IPS-18a (cell line): ENCODE measurements around the gene ANO6.
"Not testable (repeated sequence)": the region's sequence is repeated elsewhere in the genome, so short reads cannot be mapped to it uniquely, and the experiment has no call there.

Experiments used
- H3K27ac ChIP-seq: one replicate; pipeline ENCODE4 v1.5.1; 2013; ENCODE audit warnings: low read length
- H3K27me3 ChIP-seq: one replicate; pipeline ENCODE4 v1.6.1; 2013; ENCODE audit warnings: mild to moderate bottlenecking, low read length; ENCODE audit not compliant: control insufficient read depth, insufficient read depth
- H3K36me3 ChIP-seq: one replicate; pipeline ENCODE4 v1.6.1; 2013; ENCODE audit warnings: low read depth, low read length; ENCODE audit not compliant: control insufficient read depth
- H3K4me1 ChIP-seq: one replicate; pipeline ENCODE4 v1.6.1; 2013; ENCODE audit warnings: low read depth, low read length; ENCODE audit not compliant: control insufficient read depth
- H3K4me3 ChIP-seq: one replicate; pipeline ENCODE4 v1.5.1; 2013; ENCODE audit warnings: low read length
- H3K9ac ChIP-seq: one replicate; pipeline ENCODE4 v1.6.1; 2013; ENCODE audit warnings: mild to moderate bottlenecking, low read length, moderate library complexity
- H3K9me3 ChIP-seq: one replicate; pipeline ENCODE4 v1.6.1; 2013; ENCODE audit warnings: low read depth, low read length; ENCODE audit not compliant: control insufficient read depth

ANO6 gene

DNA sequence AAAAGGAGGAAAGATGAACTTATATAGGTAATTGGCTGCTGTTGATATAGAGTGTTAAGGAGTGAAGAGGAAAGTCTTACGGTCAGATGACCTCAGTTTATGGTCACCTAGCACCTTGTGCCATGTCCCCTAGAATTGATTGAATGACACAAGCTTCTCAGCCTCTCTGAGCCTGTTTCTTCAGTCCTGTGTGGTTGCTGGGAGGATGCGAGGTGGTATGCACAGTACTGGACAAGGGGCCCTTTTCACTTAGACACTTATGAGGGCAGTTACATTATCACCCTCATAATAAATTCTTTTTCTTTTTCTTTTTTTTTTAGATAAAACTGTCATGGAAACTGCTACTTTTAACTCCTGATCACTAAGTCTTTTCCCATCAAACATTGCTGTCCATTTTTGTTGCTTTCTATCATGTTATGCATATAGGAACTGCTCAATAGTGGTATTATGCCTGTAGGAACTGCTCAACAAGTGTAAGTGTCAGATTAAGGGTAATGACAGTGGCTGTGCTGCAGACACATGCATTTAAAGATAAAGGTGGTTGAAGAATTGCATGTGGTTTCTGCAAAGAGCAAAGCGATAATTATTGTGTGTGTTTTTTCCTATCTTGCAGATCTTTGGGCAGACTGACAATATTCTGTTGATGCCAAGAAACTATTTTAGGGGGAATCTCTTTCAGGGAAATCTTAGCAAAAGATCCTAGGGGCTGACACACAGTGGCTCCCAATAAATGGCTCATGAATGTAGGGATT lies 11.6 kb downstream of the ANO6 start:
- Histone ChIP-seq H3K27ac (no peak overlapping the region), H3K27me3 (no peaks in the 10 kb centered on the region), H3K4me1 (peaks cover 14% of the 10 kb centered on the region), H3K9ac (no peak overlapping the region), H3K9me3 (no peaks in the 10 kb centered on the region), H3K4me3 (no peak overlapping the region), H3K36me3 (no peaks in the 10 kb centered on the region)

DNA sequence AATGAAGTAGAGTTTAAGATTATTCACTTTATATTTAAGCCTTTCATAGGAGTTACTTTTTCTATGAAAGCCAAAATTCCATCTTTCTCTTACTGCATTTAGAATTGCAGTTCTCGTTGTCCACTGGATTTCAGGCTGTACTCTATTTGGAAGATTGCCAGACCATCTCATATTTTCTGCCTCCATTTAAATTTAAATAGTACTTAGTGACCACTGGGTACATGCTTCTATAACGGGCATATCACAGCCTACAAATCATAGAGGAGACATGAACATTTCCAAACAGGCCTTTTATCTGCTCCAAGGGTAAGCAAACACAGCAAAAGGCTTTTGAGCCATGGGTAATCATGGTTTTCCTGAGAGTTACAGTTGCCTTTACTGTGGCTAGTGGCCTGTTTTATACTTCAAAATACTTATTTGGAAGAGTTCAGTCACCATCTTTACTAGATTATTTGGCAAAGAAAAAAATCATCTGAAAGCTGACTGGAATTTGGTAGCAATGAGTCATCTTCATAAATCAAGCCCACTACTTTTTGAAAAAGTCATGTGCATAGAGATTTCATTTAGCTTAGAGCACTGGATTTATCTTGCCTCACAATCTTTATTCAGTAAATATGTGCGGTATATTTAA lies 15.7 kb downstream of the ANO6 start:
- Histone ChIP-seq H3K27me3 (no peaks in the 10 kb centered on the region), H3K9me3 (no peaks in the 10 kb centered on the region), H3K36me3 (no peaks in the 10 kb centered on the region), H3K9ac (no peak overlapping the region), H3K27ac (peak overlapping the region; percentile 44), H3K4me1 (peaks cover 46% of the 10 kb centered on the region), H3K4me3 (peak overlapping the region; percentile 36)

DNA sequence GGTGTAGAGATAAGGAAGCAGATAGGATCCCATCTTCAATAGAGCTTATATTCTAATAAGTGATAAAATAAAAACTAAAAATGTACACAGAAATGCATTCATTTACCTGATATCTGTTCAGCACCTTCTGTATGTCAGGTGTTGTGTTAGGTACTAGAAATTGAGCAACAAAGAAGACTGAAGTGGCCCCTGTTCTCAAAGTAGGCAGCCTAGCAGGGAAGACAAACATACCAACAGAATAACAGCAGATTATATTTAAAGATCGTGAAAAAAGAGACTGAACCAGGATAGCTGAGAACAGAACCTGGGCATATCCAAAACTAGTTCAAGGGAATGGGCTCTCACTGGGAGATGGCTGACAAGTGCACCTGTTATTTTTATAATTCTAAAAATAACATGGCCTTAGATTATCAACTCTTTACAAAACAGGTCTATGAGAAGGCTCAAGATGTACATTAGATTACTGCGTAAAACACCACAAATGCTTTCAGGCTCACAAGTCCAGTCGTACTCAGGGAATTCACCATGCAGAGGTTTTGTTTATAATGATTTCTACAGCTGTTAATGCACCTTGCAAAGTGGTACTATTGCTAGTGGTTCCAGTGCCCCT lies 16.4 kb downstream of the ANO6 start:
- Histone ChIP-seq H3K36me3 (no peaks in the 10 kb centered on the region), H3K27me3 (no peaks in the 10 kb centered on the region), H3K9ac (no peak overlapping the region), H3K9me3 (no peaks in the 10 kb centered on the region), H3K4me1 (peaks cover 46% of the 10 kb centered on the region), H3K27ac (peak overlapping the region; percentile 44), H3K4me3 (peak overlapping the region; percentile 36)

DNA sequence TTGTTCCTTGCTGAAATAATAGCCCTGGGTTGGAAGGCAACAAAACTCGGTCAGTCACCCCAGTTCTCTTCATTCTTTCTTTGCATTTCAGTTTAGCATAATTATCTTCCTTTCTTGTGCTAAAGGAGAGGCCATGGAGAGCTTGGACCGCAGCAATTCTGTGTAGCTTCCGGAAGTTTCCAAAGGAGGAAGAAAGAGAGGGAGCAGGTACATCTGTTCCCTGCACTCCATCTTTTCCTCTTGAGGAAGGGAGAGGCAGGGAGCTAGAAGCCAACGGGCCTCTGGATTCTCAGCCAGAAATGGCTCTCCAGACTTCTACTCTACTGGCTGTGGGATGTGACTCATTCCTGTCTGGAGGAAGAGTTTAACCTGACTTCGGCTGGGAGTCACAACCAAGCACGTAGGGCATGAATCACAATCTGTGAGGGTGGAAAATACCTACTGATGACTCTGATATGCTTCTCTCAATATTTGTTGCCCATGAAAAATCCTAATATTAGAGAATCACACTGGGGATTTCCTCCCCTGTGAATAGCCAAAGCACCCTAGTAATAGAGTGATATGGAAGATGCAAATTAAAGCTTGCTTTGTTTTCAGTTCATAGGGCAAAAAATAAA lies 17.0 kb downstream of the ANO6 start:
- H3K4me3 ChIP-seq: peak overlapping the region; percentile 36
- peak overlapping the region; percentile 80 for H3K27ac ChIP-seq
- H3K4me1 ChIP-seq: peaks cover 46% of the 10 kb centered on the region
- H3K9ac ChIP-seq: no peak overlapping the region
- H3K27me3 ChIP-seq: no peaks in the 10 kb centered on the region
- H3K9me3 ChIP-seq: no peaks in the 10 kb centered on the region
- no peaks in the 10 kb centered on the region for H3K36me3 ChIP-seq

DNA sequence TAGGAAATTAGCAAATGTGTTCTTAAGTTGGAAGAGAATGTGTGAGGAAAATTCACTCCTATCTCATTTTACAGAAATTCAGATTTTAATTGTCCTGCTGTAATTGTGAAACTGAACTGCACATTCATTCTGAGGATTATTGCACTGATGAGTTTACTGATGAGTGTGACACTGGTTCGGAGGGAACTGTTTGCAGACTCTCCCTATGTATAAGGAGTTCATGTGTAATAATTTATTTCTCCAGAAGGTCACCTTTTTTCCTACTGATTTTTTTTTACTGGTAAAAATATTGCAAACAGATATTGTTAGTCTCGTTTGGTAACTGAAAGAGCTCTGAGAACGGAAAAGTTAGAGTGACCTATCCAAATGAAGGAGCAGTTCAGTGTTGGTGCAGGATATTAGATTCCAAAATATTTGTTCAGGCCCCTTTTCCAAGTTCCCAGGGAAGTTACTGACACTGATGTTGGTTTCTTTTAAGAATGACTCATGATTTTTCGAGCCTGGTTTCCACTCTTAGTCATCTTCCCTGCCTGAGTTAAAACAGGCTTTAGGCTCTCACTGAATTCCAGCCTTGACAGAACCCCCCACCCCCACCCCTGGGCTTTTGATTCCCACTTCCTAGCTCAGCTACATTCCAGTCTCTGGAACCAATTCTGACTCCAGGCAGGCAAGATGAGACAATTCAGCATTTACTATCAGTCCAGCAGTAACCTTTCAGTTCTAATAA lies 18.4 kb downstream of the ANO6 start:
- H3K9ac ChIP-seq: peak overlapping the region; percentile 36
- no peaks in the 10 kb centered on the region for H3K36me3 ChIP-seq
- peak overlapping the region; percentile 29 for H3K4me3 ChIP-seq
- no peaks in the 10 kb centered on the region for H3K27me3 ChIP-seq
- peak overlapping the region; percentile 80 for H3K27ac ChIP-seq
- H3K9me3 ChIP-seq: no peaks in the 10 kb centered on the region
- peaks cover 46% of the 10 kb centered on the region for H3K4me1 ChIP-seq

DNA sequence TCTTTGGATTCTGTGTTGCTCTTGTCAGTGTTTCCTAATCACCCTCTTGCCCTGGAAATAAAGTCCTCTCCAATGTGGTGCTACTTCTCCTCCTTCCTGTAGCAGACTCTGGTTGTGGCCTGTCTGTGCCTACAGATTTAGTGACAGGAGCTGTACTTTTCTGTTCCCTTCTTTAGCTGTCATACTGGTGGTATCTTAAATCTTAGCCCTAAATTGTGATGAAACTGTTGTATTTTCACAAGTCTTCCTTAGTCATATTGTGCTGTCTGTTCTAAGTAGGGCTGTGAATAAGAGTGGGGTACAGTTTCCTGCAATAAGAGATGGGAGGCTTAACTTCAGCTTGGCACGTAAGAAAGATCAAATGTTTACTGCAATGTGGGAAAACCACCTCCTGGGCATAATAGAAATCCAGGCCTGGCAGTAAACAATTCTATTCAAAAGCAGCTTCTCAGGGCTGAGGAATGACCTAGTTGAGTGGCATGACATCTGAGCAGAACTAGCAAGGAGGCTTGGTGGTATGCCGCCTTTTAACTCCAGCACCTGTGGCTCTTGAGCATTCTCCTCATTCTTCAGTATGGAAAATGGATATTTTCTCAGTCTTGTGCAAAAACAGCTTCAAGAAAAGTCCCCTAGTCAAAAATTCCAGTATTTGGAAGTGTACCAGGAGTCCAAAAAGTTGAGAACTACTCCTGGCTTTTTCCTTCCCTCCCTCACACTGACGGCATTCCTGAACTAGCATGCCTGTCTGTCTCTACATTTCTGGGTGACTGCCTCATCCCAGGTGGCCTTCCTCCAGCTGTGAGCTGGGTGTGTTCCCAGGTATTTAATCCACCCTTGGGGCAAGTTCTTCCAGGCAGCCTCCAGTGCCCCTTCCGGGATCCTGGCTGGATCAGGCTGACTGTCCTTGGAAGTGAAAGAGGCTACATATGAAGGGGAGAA lies 19.5 kb downstream of the ANO6 start:
- no peaks in the 10 kb centered on the region for H3K36me3 ChIP-seq
- H3K9me3 ChIP-seq: no peaks in the 10 kb centered on the region
- peaks cover 46% of the 10 kb centered on the region for H3K4me1 ChIP-seq
- H3K4me3 ChIP-seq: peak overlapping the region; percentile 29
- no peak overlapping the region for H3K9ac ChIP-seq
- peak overlapping the region; percentile 40 for H3K27ac ChIP-seq
- no peaks in the 10 kb centered on the region for H3K27me3 ChIP-seq

DNA sequence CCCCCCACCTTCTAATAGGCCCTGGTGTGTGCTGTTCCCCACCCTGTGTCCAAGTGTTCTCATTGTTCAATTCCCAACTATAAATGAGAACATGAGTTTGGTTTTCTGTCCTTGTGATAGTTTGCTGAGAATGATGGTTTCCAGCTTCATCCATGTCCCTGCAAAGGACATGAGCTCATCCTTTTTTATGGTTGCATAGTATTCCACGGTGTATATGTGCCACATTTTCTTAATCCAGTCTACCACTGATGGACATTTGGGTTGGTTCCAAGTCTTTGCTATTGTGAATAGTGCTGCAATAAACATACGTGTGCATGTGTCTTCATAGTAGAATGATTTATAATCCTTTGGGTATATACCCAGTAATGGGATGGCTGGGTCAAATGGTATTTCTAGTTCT lies 20.5 kb downstream of the ANO6 start:
- H3K9ac ChIP-seq, H3K9me3 ChIP-seq, H3K27ac ChIP-seq, H3K36me3 ChIP-seq, H3K4me3 ChIP-seq, H3K27me3 ChIP-seq: not testable (repeated sequence)
- H3K4me1 ChIP-seq: peaks cover 43% of the 10 kb centered on the region

DNA sequence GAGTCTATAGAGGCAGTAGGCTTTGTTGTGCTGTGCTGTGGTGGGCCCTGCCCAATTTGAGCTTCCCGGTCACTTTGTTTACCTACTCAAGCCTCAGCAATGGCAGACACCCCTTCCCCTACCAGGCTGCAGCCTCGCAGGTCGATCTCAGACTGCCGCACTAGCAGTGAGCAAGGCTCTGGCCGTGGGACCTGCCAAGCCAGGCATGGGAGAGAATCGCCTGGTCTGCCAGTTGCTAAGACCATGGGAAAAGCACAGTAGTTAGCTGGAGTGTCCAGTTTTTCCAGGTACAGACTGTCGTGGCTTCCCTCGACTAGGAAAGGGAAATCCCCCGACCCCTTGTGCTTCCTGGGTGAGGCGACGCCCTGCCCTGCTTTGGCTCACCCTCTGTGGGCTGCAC lies 26.3 kb downstream of the ANO6 start:
- Histone ChIP-seq H3K27me3 (no peaks in the 10 kb centered on the region), H3K27ac (no peak overlapping the region), H3K36me3 (no peaks in the 10 kb centered on the region), H3K9me3 (no peaks in the 10 kb centered on the region), H3K4me3 (no peak overlapping the region), H3K9ac (no peak overlapping the region), H3K4me1 (no peaks in the 10 kb centered on the region)

DNA sequence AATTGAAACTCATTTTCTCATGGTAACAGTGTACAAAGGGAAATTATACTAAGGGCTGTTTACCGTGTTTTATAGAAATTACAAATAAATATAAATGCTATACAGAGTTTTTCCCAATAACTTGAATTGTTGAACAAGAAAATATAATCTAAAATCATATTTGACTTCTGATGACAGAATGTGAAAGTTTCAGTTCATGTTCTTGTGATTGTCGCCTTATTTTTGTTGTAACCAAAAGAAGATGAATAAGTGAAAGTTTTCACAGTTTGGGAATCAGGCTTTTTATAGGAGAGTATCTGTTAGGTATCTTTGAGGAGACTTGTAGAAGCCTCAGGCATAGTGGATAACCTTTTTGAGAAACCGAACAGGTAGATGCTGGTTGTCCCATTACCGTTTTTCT lies 28.1 kb downstream of the ANO6 start:
- no peaks in the 10 kb centered on the region for H3K4me1 ChIP-seq
- H3K9ac ChIP-seq: no peak overlapping the region
- no peaks in the 10 kb centered on the region for H3K36me3 ChIP-seq
- no peaks in the 10 kb centered on the region for H3K9me3 ChIP-seq
- H3K27ac ChIP-seq: no peak overlapping the region
- H3K4me3 ChIP-seq: no peak overlapping the region
- H3K27me3 ChIP-seq: no peaks in the 10 kb centered on the region

DNA sequence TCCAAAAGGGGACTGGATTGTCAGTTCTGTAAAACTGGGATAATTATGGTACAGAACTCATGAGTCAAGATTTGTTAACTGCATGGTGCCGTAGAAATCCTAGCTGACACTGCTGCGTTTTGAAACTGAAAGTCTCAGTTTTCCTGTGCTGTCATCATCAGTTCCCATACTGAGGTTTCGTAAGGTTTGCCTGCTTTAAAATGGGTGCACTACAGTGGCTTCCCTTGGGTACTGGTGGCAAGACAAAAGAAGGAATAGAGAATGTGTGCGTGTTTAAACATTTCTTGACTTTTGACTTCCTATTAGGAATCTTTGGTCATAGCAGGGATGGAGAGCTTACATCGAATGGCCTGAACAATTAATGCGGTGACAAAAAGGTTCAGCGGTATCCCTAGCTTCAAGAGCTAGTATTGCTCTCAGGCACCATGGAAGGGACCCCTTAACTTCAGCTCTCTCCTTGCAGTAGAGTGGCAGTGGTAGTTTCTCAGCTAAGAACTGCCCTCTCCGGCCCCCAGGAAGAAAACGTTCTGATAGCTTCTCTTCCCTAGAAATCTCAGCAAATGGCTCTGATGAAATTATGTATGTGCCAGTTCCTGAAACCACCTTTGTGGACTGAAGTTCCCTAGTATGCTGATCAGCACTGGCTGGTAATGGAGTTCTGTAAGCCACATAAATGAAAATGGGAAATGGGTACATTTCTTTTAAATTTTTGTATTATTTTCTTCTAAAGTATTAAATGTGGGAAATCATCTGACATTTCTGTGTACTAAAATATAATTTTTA lies 28.9 kb downstream of the ANO6 start:
- Histone ChIP-seq H3K9me3 (no peaks in the 10 kb centered on the region), H3K27ac (no peak overlapping the region)

More for the DNA sequence above, 28.9 kb downstream of the ANO6 start:
- no peaks in the 10 kb centered on the region for H3K36me3 ChIP-seq
- H3K4me3 ChIP-seq: no peak overlapping the region
- H3K9ac ChIP-seq: no peak overlapping the region
- H3K27me3 ChIP-seq: no peaks in the 10 kb centered on the region
- H3K4me1 ChIP-seq: no peaks in the 10 kb centered on the region
